K562 (cell line): ENCODE data around the gene GANAB. TPM values are rescaled to one million over a fixed set of nuclear protein-coding genes. Genes with fewer than 3 reads are reported as not detected.

Experiments
- CBX8 ChIP-seq: fragments of 200-600 bp; sonication (generic); IDR thresholded peaks from 2 replicates; pipeline ENCODE4 v1.6.1; 2012; ENCODE audit warnings: borderline replicate concordance, mixed run types, low read depth, mild to moderate bottlenecking, moderate library complexity, mixed read lengths, low read length, control low read depth, inconsistent platforms; ENCODE audit not compliant: poor library complexity, severe bottlenecking; ENCODE audit errors: extremely low read depth
- ELK1 ChIP-seq: sonication (generic); formaldehyde crosslinking; IDR thresholded peaks from 2 replicates; pipeline ENCODE4 v1.8.1; 2022; ENCODE audit warnings: missing genetic modification reagents
- HOMEZ ChIP-seq: fragments of 250-450 bp; sonication (Bioruptor Pico); IDR thresholded peaks from 2 replicates; pipeline ENCODE4 v1.4.0; 2020; ENCODE audit warnings: mild to moderate bottlenecking, moderate library complexity
- MGA ChIP-seq: fragments of 450-650 bp; IDR thresholded peaks from 2 replicates; pipeline ENCODE4 v1.6.1; 2016; ENCODE audit warnings: mild to moderate bottlenecking, moderate library complexity
- MITF ChIP-seq: IDR thresholded peaks from 2 replicates; pipeline ENCODE4 v1.6.1; 2014; ENCODE audit warnings: antibody characterized with exemption
- NCOA1 ChIP-seq: fragments of 450-650 bp; IDR thresholded peaks from 2 replicates; pipeline ENCODE4 v1.6.1; 2016; ENCODE audit warnings: low read depth
- TFAP4 ChIP-seq: sonication (generic); formaldehyde crosslinking; IDR thresholded peaks from 2 replicates; pipeline ENCODE4 v1.8.0; 2022; ENCODE audit warnings: missing genetic modification reagents, mild to moderate bottlenecking, moderate library complexity, borderline replicate concordance
- ZFX ChIP-seq: sonication (generic); formaldehyde crosslinking; IDR thresholded peaks from 2 replicates; pipeline ENCODE4 v1.8.0; 2022; ENCODE audit warnings: mild to moderate bottlenecking, missing genetic modification reagents, moderate library complexity
- polyA plus RNA-seq, 8 experiments: library from polyadenylated mRNA; depleted of rRNA in 4 of 8; stranded (reverse) in 5 of 8; unstranded in 3 of 8; fragments of >200 nt; fragmentation: Nextera tagmentation in 2 of 8; fragmentation: Illumina TruSeq in 1 of 8; extraction: Ambion mirVana in 2 of 8; extraction: Trizol in 1 of 8; gene quantifications; 2 replicates each; pipeline versions ENCODE4 v1.2.1 to v1.2.3, GENCODE V29; 2011 to 2014; ENCODE audit warnings: inconsistent platforms in 1 of 8, missing spikeins in 1 of 8
- total RNA-seq, 7 experiments: library from RNA; depleted of rRNA in 6 of 7; stranded (reverse); fragments of >200 nt in 6 of 7; fragmentation: Illumina TruSeq in 2 of 7; extraction: Trizol in 2 of 7; gene quantifications; 2 replicates each; pipeline versions ENCODE4 v1.2.1 to v1.2.3, GENCODE V29; 2011 to 2021; ENCODE audit warnings: low replicate concordance in 1 of 7

The GANAB gene
- total and polyA plus RNA-seq, 9 of the 15 experiments (the other 6 are each of a cell fraction or from before 2014, with no cell fraction given), result 6.5 to 284 (median 161) TPM

GRCh38 chr11:62665599-62666258 lies 19.3 kb upstream of the GANAB start (continued):
- TF ChIP-seq MGA, result peak; percentile 53
- peak; percentile 50 for TF ChIP-seq TFAP4
- no peak for TF ChIP-seq ZFX (CRISPR knock-in tag)
- TF ChIP-seq ELK1 (CRISPR knock-in tag), result no peak
- TF ChIP-seq NCOA1, result no peak
- no peak for TF ChIP-seq MITF
- TF ChIP-seq HOMEZ (CRISPR knock-in tag), result no peak
- TF ChIP-seq CBX8, result no peak
